Glomerular visceral epithelial cell (primary cell): ENCODE results near the gene CDK4.

Experiments used
- DNase-seq: peaks from one replicate; pipeline ENCODE4 v3.0.0-alpha.2; 2016; ENCODE audit errors: extremely low spot score

CDK4 gene

GRCh38 chr12:57756406-57757341, 4.6 kb upstream of the CDK4 start:
- DNase-seq = peak; percentile 57

GRCh38 chr12:57755454-57756372, 3.6 kb upstream of the CDK4 start:
- no peak for DNase-seq

- no peak for DNase-seq
Measured at GRCh38 chr12:57755194-57755453, 3.0 kb upstream of the CDK4 start.

- DNase-seq = peak; percentile 74
Measured at GRCh38 chr12:57754411-57755193, 2.5 kb upstream of the CDK4 start, which contains the start of gene MARCHF9. Gene MARCHF9 (plus strand): TSS chr12:57755103. CDS start chr12:57755529, 426 bp downstream.

GRCh38 chr12:57753756-57754337, 1.7 kb upstream of the CDK4 start:
- DNase-seq = no peak

GRCh38 chr12:57752668-57753000, 524 bp upstream of the CDK4 start:
- DNase-seq = no peak

GRCh38 chr12:57751432-57751787, 700 bp downstream of the CDK4 start:
- DNase-seq = no peak

GRCh38 chr12:57750561-57751431, 1.3 kb downstream of the CDK4 start:
- DNase-seq = no peak

- DNase-seq = no peak
Measured at GRCh38 chr12:57749061-57749460, 3.0 kb downstream of the CDK4 start.

GRCh38 chr12:57746025-57746424, 6.1 kb downstream of the CDK4 start:
- DNase-seq = no peak

GRCh38 chr12:57745485-57745881, 6.6 kb downstream of the CDK4 start:
- no peak for DNase-seq

- peak; percentile 96 for DNase-seq
Measured at GRCh38 chr12:57744777-57745484, 7.2 kb downstream of the CDK4 start, which contains the start of gene TSPAN31. Gene TSPAN31 (plus strand): TSS chr12:57745039. CDS start chr12:57745155, 116 bp downstream.

- DNase-seq = no peak
Measured at GRCh38 chr12:57744194-57744776, 7.8 kb downstream of the CDK4 start.

GRCh38 chr12:57743769-57744168, 8.3 kb downstream of the CDK4 start:
- DNase-seq = no peak

- no peak for DNase-seq
Measured at GRCh38 chr12:57741844-57742738, 10.0 kb downstream of the CDK4 start.

GRCh38 chr12:57741413-57741789, 10.7 kb downstream of the CDK4 start:
- no peak for DNase-seq

- no peak for DNase-seq
Measured at GRCh38 chr12:57740656-57741412, 11.3 kb downstream of the CDK4 start.
